NCI-H187 (cell line): ENCODE measurements around the gene LZTS3.
"Not testable (repeated sequence)": the region's sequence is repeated elsewhere in the genome, so short reads cannot be mapped to it uniquely, and the experiment has no call there.

Experiments
- DNase-seq, 2 experiments: peaks; one replicate each; lab custom pipeline; 2025; lab: John Stamatoyannopoulos, UW

Gene LZTS3

GRCh38 chr20:3192226-3193015 lies 19.1 kb upstream of the LZTS3 start:
- no peak for DNase-seq

- no peak for DNase-seq
These were observed 17.3 kb upstream of the LZTS3 start for GRCh38 chr20:3190681-3191111.

- peak in 1 of 2 experiments; percentile 22 for DNase-seq
These were observed 16.3 kb upstream of the LZTS3 start for GRCh38 chr20:3189561-3190131.

- no peak for DNase-seq
These were observed 15.6 kb upstream of the LZTS3 start for GRCh38 chr20:3188823-3189413.

GRCh38 chr20:3187861-3188260 lies 14.5 kb upstream of the LZTS3 start:
- DNase-seq, result not testable (repeated sequence)

GRCh38 chr20:3183896-3184612 lies 10.7 kb upstream of the LZTS3 start:
- peak in 1 of 2 experiments; percentile 52 for DNase-seq

GRCh38 chr20:3182429-3182828 lies 9.1 kb upstream of the LZTS3 start:
- not testable (repeated sequence) for DNase-seq

GRCh38 chr20:3181270-3181669 lies 7.9 kb upstream of the LZTS3 start:
- DNase-seq, result no peak

- no peak for DNase-seq
These were observed 7.0 kb upstream of the LZTS3 start for GRCh38 chr20:3180319-3180718.

GRCh38 chr20:3177746-3178485 lies 4.6 kb upstream of the LZTS3 start:
- no peak for DNase-seq

GRCh38 chr20:3175270-3175669 lies 1.9 kb upstream of the LZTS3 start:
- DNase-seq, result no peak

- no peak for DNase-seq
These were observed 1.3 kb upstream of the LZTS3 start for GRCh38 chr20:3174442-3175261.

GRCh38 chr20:3173610-3174441 lies 477 bp upstream of the LZTS3 start:
- peak; percentile 67 to 91 for DNase-seq

GRCh38 chr20:3172126-3172932 lies 1.0 kb downstream of the LZTS3 start:
- no peak for DNase-seq

GRCh38 chr20:3171391-3172125 lies 1.8 kb downstream of the LZTS3 start:
- no peak for DNase-seq

GRCh38 chr20:3168829-3169590 lies 4.3 kb downstream of the LZTS3 start:
- DNase-seq, result peak in 1 of 2 experiments; percentile 42

GRCh38 chr20:3168079-3168828 lies 5.1 kb downstream of the LZTS3 start:
- DNase-seq, result peak; percentile 47 to 75
